NK-92 (cell line): ENCODE measurements around the gene EPHB2.

ENCODE experiments used
- DNase-seq: peaks from one replicate; lab custom pipeline; 2025; ENCODE audit not compliant: unreplicated experiment; lab: John Stamatoyannopoulos, UW

The EPHB2 gene

DNA sequence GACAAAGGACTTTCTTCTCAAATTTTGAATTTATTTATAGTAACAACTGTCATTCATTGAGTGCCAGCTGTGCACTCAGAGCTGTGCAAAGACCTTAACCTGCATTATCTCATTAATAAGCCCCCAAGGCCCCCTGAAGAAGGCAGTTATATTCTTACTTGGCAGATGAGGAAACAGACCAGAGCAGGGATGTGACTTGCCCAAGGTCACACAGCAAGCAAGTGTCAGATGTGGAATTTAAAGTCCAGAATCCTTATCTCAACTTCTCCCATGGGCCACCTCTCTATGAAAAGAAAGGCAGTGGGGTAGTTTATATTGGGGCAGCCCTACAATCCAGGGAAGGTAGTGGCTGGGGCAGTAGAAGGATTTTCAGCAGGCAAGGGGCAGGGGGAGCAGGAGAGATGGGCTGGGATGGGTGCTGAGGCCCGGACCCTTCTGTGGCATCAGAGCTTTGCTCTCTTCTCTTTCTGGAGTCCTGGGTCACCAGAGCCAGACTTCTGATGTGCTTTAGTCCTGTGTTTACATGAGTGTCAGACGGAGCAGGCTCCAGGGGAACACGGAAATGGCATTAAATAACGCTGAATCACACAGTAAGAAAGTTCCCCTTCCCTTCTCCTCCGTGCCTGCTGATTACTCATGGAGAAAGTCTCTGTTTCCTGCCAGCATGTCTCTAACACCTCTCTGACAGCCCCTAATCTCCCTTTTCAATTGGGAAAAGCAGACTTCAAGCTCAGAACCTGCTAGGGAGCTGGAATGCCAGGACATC, 39.5 kb downstream of the EPHB2 start:
- no peak for DNase-seq

DNA sequence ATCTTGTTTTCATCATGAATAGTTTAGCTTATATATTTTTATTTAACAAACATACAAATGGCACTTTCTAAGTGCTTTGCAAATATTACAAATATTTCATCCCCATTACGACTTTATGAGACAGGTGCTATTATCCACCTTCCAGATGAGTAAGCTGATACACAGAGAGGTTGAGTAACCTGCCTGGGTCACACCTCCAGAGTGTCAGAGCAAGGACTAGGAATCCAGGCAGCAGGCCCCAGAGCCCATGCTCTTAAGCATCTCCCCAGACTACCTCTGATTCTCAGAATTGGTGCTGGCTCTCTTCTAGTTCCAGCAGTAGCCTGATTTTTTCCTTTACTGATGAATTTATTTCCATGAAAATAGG, 40.0 kb downstream of the EPHB2 start:
- no peak for DNase-seq

DNA sequence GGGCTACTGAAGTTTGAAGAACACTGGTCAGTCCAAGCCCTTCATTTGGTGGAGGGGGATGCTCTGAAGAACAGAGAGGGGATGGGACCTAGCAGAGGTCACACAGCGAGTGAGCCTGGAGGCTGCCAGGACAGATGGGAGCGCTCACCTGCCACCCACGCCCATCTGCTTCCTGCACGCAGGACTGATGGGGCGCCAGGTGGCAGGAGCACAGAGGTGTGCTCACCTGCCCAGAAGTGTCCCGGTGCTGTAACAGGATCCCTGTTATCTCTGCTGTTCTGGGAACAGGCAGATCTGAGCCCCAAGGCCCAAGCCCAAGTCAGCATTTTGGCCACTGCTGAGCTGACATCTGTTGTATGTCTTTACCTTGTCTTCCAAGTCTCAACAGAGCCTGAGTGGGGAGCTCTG, 40.5 kb downstream of the EPHB2 start:
- no peak for DNase-seq

DNA sequence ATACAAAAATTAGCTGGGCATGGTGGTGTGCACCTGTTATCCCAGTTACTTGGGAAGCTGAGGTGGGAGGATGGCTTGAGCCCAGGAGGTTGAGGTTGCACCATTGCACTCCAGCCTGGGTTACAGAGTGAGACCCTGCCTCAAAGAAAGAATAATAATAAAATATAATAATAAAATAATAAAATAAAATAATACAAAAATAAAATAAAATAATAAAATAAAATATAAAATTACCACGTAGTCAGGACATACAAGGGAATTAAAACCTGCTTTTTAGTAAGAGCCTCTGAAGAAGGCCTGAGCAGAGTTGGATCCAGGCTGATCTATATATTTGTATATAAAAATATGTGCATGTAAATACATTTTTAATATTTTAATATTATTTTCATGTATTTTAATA, 41.7 kb downstream of the EPHB2 start:
- DNase-seq, result no peak

DNA sequence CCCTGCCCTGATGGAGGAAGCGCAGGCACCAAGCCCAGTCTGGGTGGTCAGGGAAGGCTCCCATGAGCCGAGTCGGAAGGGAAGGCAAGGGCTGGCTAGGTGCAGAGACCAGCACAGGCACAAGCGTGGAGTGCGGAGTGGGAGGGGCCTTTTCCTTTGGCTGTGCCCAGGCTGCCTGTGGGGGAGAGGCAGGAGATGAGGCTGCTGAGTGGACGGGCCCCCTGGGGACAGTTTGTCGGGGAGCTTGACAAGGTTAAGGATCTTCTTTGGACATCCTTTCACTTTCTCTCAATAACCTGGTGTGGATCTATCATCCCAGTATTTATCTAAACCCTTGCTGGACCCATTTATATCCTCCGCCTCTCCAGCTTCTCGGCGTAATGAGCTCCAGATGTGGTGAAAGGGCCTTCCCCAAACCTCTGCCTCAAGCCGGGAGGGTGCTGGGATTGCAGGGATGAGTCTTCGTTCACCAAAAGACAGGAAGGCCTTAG, 42.9 kb downstream of the EPHB2 start:
- no peak for DNase-seq

DNA sequence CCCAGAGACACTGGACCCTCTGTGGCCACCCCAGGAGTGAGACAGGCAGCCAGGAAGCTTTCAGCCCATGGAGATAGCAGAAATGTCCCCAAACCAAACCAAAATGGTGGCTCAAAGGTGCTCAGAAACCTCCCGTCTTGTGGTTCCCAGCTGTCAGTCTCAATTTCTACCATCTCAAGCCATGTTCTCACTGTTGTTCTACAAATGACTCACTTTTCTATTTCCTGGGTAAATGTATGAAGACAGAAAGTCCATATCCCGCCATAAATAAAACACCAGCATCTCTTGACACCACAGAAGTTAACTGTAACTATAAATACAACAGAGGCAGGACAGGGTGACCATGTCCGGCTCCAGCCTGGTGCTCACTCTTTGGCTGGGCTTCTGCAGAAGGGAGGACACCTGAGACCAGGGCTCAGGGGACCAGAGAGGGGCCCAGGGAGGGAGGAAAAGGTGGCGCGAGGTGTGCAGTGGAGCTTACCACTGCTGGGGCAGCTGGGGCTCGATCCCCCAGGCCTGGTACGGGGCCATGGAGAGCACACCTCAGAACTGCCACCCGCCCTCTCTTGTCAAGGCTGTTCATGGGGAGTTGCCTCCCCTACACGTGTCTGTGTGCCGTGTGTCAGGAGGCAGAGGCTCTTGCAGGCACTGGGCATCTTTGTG, 43.6 kb downstream of the EPHB2 start:
- DNase-seq, result no peak

DNA sequence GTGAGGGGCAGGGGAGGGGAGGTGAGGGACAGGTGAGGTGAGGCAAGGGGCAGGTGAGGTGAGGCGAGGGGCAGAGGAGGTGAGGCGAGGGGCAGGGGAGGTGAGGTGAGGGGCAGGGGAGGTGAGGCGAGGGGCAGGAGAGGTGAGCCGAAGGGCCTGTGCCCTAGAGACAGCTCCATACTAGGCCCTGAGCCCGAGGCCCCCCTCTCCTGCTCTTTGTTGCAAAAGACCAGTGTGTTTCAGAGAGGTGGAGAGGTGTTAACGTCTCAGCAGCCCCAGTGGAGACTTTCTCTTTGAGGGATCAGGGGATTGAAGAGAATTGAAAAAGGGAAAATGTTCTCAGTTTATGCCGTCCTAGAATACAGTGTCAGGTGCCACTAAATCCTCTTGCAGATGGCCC, 44.2 kb downstream of the EPHB2 start:
- DNase-seq, result no peak

DNA sequence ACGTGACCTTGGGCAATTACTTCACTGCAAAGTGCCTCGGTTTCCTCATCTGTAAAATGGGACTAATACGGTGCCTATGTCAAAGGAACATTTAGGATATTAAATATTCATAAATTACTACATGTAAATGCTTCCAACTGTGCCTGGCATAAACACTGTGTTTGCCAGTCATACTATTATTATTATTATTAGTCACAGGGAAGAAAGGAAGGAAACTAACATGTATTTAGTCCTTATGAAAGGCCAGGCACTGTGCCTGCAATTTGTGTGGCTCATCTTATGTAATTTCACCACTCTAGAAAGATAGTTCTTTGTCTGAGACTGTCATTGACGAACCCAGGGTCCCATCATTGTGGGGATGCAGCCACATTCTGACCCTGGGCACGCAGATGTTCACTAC, 45.0 kb downstream of the EPHB2 start:
- no peak for DNase-seq

DNA sequence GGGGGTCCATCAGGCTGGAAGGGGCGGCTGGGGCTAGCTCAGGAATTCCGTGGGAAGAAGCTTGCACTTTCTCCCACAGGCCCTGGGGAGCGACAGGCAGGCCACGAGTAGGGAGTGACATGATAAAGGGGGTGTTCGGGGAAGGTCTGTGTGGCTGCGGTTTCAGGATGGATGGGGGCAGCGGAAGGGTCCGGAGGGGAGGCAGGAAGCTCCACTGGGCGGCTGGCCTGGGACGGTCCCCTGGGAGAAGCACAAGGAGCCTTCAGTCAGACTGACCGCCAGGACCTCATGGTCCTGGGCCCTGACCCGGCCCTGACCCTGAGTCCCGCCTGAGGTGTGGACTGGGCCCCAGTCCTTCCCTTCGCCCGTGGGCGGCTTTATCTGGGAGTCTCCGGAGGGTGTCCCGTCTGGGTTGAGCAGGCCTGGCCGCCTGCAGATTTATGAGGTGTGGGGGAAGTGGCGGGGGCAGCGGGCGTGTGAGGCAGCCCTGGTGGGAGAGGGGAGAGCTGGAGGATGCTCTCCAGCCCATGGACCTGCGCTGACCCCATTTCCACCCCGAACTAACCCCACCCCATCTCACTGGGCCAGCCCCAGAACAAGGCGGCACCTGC, 45.6 kb downstream of the EPHB2 start:
- no peak for DNase-seq

DNA sequence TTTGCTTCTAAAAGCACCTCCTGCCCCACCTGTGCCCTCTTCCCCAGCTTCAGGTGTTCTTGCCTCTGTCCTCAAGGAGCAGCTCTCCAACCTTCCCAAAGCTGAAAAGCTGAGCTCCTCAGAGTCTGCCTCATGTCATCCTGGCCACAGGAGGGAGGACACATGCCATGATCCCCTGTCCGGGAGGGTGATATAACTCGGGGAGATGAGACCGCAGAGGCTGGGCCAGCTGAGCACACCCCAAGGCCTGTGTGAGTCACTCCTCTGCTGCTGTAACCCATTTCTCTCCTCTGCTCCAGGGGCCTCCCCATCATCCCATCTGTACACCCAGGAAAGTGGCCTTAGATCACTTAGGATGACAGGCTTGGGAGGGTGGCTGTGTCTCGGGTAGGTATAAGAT, 49.8 kb downstream of the EPHB2 start:
- DNase-seq, result no peak

DNA sequence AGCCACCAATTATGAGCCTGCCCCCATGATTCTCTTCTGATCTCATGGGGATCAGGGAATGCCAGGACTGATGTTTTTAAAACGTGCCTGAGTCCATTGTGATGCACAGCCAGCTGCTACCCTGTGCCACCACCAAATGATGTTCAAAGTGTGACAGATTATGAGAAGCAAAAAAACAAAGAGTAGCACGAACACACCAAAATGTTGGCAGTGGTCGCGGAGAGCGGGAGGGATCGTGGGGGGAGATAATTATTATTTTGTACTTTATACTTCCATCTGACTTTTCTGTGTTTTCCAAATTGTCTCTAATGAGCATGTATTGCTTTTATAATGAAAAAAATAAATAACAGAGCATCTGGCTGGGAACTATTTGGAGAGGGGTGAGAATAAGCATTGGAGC, 50.5 kb downstream of the EPHB2 start:
- no peak for DNase-seq

DNA sequence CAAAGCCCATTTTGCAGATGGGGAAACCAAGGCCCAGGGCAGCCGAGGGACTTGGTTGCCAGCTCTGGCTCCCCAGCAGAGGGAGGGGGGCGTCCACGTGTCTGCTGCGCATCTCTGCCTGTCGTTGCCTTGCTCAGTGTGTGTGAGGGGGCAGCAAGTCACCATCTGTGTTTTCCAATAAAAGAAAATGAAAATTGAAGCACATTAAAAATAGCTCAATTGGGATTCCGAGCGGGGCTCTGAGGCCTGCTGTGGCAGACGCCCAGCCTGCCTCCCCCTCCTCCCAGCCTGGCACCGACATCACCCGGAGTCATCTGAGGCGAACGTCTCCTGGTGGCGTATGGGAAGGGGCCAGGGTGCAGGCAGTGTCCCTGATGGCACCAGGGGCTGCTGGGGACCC, 51.2 kb downstream of the EPHB2 start:
- DNase-seq, result no peak

DNA sequence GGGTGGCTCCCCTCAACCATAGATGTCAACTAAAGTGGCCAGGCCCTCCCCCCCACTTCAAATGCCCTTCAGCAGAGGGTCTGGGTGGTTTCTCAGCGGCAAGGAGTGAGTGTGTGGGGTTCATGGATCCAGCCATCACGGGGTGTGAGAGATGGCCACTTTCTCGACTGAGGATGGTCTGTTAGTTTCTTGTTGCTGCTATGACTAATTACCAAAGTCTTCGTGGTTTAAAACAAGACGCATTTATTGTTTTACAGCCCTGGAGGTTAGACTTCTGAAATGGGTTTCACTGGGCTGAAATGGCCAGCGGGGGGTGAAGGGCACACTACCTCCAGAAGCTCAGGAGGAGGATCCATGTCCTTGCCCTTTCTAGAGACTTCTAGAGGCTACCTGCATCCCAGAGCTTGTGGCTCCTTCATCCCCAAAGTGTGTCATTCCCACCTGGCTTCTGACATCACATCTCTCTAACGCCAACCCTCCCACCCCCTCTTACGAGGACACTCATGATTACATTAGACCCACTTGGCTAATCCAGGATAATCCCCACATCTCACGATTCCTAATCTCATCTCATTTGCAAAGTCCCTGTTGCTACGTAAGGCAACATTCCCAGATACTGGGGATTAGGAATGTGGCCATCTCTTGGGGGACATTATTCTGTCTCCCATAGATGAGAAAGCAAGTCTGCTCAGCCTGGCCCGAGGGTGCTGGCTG, 53.0 kb downstream of the EPHB2 start:
- no peak for DNase-seq

DNA sequence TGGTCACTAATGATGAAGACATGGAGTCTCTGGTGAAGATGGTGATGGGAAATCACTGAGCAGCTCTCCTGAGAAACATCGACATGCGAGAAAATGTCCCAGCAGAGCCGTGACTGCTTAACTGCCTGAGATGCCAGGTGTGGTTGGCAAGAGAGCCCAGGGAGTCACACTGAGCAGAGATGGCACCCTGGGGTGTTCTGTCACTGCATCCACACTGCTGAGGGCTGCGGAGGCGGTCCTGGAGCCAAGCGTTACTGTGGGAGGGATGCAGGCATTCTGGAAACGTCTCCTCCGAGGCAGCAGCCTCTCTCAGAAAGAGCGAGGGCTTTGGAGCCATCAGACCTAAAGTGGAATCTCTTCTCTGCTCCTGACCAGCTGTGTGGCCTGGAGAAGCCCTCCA, 57.2 kb downstream of the EPHB2 start:
- no peak for DNase-seq

DNA sequence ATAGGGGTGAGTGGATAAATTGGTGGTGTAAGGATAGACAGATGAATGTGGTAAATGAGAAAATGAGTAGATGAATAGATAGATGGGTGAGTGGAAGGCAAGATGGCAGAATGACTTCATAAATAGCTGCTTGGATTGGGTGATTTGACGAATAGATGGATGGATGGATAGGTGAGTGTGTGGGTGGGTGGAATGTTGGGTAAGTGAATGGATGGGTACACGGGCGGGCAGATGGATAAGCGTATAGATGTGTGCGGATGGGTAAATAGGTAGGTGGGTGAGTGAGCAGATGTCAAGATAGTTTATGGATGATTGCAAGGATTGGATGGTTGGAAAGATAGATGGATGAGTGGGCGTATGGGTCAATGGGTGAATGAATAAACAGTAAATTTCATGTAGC, 59.3 kb downstream of the EPHB2 start:
- no peak for DNase-seq

DNA sequence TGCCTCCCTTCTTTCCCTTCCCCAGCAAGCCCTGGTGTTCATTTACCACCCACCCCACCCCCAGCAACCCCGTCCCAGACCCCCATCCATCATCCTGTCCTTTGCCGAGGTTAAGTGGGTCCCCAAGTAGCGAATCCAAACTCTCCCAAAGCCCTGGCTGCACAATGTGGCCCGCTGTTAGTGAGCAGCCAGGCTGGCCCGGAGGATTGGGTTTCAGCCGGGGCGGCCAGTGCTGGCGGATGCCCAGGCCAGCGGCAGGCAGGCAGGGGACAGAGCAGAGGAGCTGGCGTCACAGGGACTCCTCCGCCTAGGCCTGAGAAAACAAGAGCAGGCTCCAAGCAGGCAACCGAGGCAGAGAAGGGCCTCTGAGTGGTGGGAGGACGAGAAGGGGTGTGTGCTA, 61.4 kb downstream of the EPHB2 start:
- DNase-seq, result no peak

DNA sequence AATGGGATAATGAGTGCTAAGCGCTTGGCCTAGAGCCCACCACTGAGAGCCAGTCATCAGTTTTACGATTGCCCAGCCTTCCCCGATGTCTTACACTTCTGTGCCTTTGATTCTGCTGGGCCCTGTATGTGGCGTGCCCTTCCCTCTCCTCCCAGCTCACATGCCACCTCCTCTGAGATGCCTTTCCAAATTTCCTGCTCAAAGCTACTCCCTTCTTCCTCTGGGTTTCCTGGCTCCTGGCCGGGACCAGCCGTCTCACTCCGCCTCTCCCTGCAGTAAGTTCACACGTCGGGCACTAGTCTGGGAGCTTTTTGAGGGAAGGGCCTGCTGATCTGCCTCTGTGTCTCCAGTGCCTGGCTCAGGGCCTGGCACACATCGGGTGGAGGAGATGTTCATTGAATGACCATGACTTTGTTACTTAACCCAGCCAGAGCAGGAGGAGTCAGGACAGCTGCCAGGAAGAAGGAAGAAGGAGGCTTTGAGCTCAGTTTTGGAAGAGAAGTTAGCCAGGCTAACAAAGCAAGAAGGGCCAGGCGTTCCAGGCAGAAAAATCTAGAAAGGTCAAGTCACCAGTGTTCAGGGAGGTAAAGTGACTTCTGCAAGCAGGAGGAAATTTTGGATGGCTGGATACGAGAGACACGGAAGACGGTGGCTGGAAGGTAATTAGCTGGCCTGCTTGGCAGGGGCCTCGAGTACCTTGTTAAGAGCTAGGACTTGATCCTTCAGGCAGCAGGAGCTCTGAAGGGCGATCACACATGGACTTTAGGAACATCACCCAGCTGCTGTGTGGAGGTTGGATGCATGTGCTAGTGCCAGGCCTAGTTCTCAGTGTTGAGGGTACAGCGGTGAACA, 63.6 kb downstream of the EPHB2 start:
- no peak for DNase-seq

DNA sequence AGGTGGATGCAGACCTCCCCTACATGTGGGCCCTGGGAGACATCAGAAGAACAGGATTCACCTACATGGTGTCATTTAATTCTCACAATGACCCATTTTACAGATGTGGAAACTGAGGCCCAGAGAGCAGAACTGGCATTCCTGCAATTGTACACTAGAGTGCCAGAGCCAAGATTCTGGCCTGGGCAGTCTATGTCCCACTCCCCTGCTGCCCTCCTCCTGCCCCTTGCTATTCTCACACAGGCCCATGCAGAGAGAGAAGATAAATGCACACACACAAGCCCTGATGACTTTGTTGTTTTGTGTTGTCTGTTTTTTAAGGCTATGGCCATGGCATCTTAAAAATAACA, 64.2 kb downstream of the EPHB2 start:
- no peak for DNase-seq

DNA sequence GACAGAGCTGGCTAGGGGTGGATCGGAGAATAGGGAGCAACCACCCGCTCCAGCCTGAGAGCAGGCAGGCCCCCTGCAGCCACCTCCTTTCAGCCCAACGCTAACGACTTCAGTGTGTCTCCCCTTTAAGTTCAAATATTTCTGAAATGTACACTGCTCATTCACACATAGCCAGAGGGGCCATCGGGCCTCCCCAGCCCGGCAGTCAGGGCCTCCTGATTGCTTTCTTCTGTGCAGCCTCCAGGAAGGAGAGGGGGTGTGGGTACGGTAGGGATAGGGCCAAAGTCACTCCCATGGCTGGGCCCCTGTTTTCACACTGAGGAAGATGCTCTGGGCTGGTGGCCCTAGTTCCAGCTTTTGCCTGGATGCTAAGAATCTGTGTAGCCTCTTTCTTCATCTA, 64.8 kb downstream of the EPHB2 start:
- no peak for DNase-seq

DNA sequence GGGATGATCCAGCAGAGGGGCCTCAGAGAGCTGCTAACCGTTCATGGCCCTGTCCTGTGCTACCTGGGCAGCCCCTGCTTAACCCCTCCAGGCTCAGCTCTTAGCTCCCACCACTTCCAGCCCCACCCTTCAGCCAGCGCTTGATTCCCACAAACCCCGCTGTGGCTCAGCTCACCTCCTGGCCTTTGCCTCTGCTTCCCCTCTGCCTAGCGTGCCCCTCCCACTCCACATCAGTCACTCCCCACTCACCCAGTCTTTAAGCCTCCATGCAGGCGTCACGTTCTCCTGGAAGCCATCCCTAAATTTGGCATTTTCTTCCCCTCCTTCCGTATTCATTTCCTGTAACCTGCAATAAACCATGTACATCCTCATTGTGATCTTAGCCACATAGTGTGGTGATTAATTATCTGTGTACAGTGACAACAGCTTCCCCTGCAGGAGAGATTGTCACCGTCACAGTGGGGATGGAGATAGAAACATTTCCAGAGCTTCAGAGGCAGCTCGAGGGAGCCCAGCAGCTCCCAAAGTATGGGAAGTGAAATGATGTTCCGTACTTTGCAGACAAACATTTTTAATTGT, 65.5 kb downstream of the EPHB2 start:
- no peak for DNase-seq
